Activated CD8-positive, alpha-beta T cell treated with anti-CD3 and anti-CD28 coated beads, Interleukin-2, amount 10 ng/mL, durations not matched to agents 7 days and 5 days (primary cell): ENCODE data around the gene SLC16A11. TPM values are rescaled to one million over a fixed set of nuclear protein-coding genes. Genes with fewer than 3 reads are reported as not detected.

ENCODE experiments used
- ATAC-seq: fragments of 150-1000 bp; cut with Tn5 transposase; one replicate; pipeline ENCODE4 v1.10.0; 2021; ENCODE audit warnings: moderate library complexity
- CTCF ChIA-PET: fragments of 350-600 bp; sonication (Branson Sonifier 250); formaldehyde crosslinking; loops from one replicate; lab custom pipeline; 2021; ENCODE audit warnings: antibody characterized with exemption; lab: Charles Lee
- POLR2A ChIA-PET: fragments of 350-600 bp; sonication (Branson Sonifier 250); formaldehyde crosslinking; loops from one replicate; lab custom pipeline; 2021; ENCODE audit warnings: antibody characterized with exemption; lab: Charles Lee
- DNase-seq: peaks from one replicate; pipeline ENCODE4 v3.0.0-alpha.2; 2020
- H3K27ac Mint-ChIP-seq: one replicate; pipeline ENCODE4 v1.8.0; 2021; ENCODE audit warnings: mild to moderate bottlenecking, mixed read lengths
- H3K27me3 Mint-ChIP-seq: one replicate; pipeline ENCODE4 v1.8.0; 2021; ENCODE audit warnings: low read depth, mixed read lengths
- H3K36me3 Mint-ChIP-seq: one replicate; pipeline ENCODE4 v1.8.0; 2021; ENCODE audit warnings: low read depth, mixed read lengths
- H3K4me1 Mint-ChIP-seq: one replicate; pipeline ENCODE4 v1.8.0; 2021; ENCODE audit warnings: low read depth, mixed read lengths
- H3K4me3 Mint-ChIP-seq: one replicate; pipeline ENCODE4 v1.8.0; 2021; ENCODE audit warnings: mild to moderate bottlenecking, mixed read lengths
- H3K9me3 Mint-ChIP-seq: one replicate; pipeline ENCODE4 v1.8.0; 2022; ENCODE audit warnings: mixed read lengths; ENCODE audit not compliant: insufficient read depth
- total RNA-seq, 2 experiments: library from RNA; stranded (reverse); gene quantifications; one replicate each; pipeline ENCODE4 v1.2.3, GENCODE V29; 2021

The SLC16A11 gene
- total RNA-seq, 2 experiments from 2014 or later: 0.34 to 0.39 TPM

DNA sequence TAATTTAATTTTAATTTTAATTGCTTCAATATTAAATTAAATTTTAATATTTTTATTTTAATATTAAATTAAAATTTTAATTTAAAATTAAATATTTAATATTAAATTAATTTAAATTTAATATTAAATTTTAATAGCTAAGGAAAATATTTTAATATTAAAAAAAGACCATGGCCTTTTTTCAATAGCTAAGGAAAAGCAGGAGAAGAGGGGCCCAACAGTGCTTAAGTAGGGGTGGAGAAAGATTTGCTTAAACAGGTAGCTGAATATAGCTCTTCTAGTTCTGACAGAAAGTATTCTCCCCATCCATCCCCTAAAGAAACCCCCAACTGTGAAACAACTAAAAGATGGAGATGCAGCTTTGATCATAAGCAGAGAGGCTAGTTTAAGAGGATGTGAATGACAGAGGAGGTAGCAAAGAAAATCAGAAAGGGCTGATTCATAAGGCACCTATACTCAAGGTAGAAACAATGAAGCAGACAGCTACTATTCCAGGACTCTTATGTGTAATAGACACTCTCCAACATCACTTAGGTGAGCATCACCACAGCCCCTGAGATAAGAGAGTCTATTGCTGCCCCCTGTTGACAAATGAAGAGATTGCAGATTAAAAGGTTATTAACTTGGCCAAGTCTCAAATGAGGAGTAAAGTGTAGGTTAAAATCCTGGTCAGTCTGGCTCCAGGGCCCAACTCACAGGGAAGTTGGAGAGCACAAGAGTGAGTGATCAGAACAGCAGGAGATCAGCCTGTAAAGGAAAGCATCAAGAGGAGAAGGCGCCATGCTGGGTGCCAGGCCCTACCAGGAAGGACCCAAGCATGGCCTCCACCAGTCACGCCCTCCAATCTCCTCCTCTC, 39.3 kb downstream of the SLC16A11 start:
- no peak overlapping the region for H3K4me3 Mint-ChIP-seq
- DNase-seq (peak; percentile 70), ATAC-seq (peak; percentile 96)
- ChIA-PET CTCF (interaction anchor here (0.5 to 10.7 kb wide), 52 partner anchors 8 to 363 kb away, joined by 3 to 206 read pairs (median 5); partner anchors contain the start of genes ALOX12, ASGR1, BCL6B and RNASEK), POLR2A (interaction anchor here (0.9 kb wide), 1 partner anchor 9 kb away, joined by 3 read pairs; no protein-coding TSS in a partner anchor)
- peak overlapping the region; percentile 47 for H3K27ac Mint-ChIP-seq
- H3K36me3 Mint-ChIP-seq: peaks cover 42% of the 10 kb centered on the region
- H3K9me3 Mint-ChIP-seq: no peaks in the 10 kb centered on the region
- H3K27me3 Mint-ChIP-seq: no peaks in the 10 kb centered on the region
- peaks cover 24% of the 10 kb centered on the region for H3K4me1 Mint-ChIP-seq

DNA sequence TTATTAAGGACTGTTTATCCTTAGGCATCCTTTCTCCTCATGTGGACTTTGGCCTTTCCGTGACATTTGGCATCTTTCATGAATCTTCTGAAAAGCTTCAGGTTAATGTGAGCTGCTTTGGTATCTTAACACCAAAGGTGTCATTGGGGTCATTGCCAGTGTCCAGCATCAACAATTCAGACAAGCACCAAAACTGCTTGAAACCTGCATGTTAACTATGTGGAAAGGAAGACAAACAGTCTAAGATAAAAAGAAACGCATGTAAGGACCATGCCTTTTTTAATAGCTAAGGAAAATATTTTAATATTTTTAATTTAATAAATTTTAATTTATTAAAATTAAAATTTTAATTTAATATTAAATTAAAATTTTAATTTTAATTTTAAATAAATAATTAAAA, 40.1 kb downstream of the SLC16A11 start:
- no peak overlapping the region for H3K27ac Mint-ChIP-seq
- DNase-seq: no peak
- CTCF ChIA-PET: interaction anchor here (0.8 to 10.7 kb wide), 24 partner anchors 9 to 362 kb away, joined by 3 to 206 read pairs (median 6); partner anchors contain the start of genes ASGR1, BCL6B, RNASEK and SLC16A13
- no peaks in the 10 kb centered on the region for H3K9me3 Mint-ChIP-seq
- POLR2A ChIA-PET: interaction anchor here (0.9 to 1.6 kb wide), 2 partner anchors 9 to 10 kb away, joined by 3 to 5 read pairs; partner anchors contain the start of gene RNASEK
- peaks cover 43% of the 10 kb centered on the region for H3K36me3 Mint-ChIP-seq
- H3K4me3 Mint-ChIP-seq: no peak overlapping the region
- no peak for ATAC-seq
- no peaks in the 10 kb centered on the region for H3K27me3 Mint-ChIP-seq
- H3K4me1 Mint-ChIP-seq: peaks cover 16% of the 10 kb centered on the region

DNA sequence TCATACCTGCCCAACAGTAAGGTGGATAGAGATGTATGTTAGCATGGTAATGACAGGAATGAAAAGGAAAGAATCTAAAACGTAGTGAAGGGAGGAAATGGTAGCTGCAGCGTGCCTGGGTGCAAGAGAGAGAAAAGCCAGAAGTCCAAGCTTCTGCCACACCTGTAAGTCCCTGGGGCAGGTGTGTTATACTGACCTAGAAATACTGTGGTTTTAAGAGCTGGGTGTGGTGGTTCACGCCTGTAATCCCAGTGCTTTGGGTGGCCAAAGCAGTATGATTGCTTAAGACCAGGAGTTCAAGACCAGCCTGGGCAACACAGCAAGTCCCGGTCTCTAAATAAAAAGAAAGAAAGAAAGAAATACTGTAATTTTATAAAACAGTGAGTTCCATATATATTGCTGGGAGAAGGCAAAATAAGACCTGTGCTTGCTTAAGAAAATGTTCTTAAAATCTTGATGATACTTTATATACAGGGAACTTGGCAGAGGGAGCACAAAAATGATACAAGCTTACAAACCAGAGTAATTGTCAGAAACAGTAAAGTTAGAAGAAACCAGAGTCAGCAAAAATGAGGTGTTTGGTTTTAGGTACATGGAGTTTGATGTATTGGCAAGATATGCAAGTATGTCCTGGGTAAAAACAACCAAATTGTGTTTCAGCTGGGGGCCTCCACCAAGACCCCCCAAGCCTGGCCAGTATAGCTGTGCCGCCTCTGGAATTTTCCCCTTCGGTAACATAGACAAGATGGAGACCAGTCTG, 41.4 kb downstream of the SLC16A11 start:
- no peak for ATAC-seq
- H3K4me3 Mint-ChIP-seq: no peak overlapping the region
- no peaks in the 10 kb centered on the region for H3K27me3 Mint-ChIP-seq
- H3K36me3 Mint-ChIP-seq: peaks cover 47% of the 10 kb centered on the region
- CTCF ChIA-PET: interaction anchor here (1.1 to 10.7 kb wide), 11 partner anchors 9 to 252 kb away, joined by 4 to 206 read pairs (median 27); partner anchors contain the start of genes ASGR1 and BCL6B
- DNase-seq: no peak
- POLR2A ChIA-PET: interaction anchor here (0.6 to 1.6 kb wide), 2 partner anchors 10 to 1210 kb away, joined by 3 to 5 read pairs; partner anchors contain the start of gene RNASEK
- no peak overlapping the region for H3K27ac Mint-ChIP-seq
- no peaks in the 10 kb centered on the region for H3K9me3 Mint-ChIP-seq
- peaks cover 13% of the 10 kb centered on the region for H3K4me1 Mint-ChIP-seq

DNA sequence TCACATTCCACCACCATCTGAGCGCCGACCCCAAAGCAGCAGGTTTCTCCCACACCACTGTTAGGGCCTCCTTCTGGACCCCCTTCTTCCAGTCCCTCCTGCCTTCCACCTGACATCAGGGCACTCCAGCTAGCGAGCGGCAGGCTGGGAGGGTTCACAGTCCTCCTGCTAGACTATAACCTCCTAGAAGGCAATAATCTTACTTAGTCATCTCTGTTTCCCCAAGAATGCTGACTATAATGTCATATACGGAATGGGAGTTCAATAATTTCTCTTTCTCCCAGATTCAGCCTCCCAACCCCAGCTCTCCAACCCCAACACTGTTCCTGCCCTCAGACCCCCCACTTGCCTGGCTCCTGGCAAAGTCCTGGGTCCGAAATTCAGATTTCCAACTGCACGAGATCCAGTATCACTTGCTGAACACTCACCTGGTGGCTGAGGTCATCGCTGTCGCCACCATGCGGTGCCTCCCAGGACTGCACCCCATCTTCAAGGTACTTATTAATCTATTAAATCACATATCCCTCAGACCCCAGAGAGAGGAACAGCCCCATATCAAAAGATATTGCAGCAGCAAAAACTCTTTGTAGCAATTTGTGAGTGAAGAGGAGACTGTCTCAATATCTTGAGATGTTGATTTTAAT, 42.5 kb downstream of the SLC16A11 start:
- no peak for ATAC-seq
- peaks cover 48% of the 10 kb centered on the region for H3K36me3 Mint-ChIP-seq
- CTCF ChIA-PET: interaction anchor here (1.2 to 10.7 kb wide), 4 partner anchors 74 to 101 kb away, joined by 4 to 206 read pairs (median 86); no protein-coding TSS in a partner anchor

DNA sequence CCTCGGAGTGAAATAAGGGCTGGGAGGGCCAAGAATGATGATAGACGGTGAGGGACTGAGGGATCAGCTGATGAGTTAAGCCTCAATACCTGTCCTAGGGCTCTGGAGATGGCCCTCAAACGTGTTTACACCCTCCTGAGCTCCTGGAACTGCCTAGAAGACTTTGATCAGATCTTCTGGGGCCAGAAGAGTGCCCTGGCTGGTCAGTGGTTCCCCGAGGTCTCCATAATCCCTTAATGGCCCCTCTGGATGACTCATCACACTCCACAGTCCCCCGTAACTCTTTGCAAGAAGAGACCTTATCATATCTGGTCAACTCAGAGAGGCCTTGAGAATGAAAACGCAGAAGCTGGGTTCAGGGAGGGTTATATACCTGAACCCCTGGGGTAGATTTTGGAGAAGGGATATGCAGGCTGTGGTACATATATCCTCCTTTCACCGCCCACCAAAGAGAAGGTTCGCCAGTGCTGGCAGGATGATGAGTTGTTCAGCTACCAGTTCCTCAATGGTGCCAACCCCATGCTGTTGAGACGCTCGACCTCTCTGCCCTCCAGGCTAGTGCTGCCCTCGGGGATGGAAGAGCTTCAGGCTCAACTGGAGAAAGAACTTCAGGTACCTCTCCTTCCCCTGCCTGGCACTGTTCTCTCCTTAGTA, 44.9 kb downstream of the SLC16A11 start:
- H3K27me3 Mint-ChIP-seq: no peaks in the 10 kb centered on the region
- H3K4me3 Mint-ChIP-seq: no peak overlapping the region
- DNase-seq (no peak), ATAC-seq (no peak)
- CTCF ChIA-PET: interaction anchor here (2.4 to 10.7 kb wide), 2 partner anchors 85 to 88 kb away, joined by 17 to 206 read pairs; no protein-coding TSS in a partner anchor
- no peaks in the 10 kb centered on the region for H3K4me1 Mint-ChIP-seq
- POLR2A ChIA-PET: no interaction called here
- no peaks in the 10 kb centered on the region for H3K9me3 Mint-ChIP-seq
- peaks cover 50% of the 10 kb centered on the region for H3K36me3 Mint-ChIP-seq
- no peak overlapping the region for H3K27ac Mint-ChIP-seq

More for the DNA sequence above, 42.5 kb downstream of the SLC16A11 start:
- no peak overlapping the region for H3K27ac Mint-ChIP-seq
- H3K27me3 Mint-ChIP-seq: no peaks in the 10 kb centered on the region
- H3K4me1 Mint-ChIP-seq: peaks cover 8% of the 10 kb centered on the region
- peak; percentile 50 for DNase-seq
- POLR2A ChIA-PET: no interaction called here
- no peaks in the 10 kb centered on the region for H3K9me3 Mint-ChIP-seq
- H3K4me3 Mint-ChIP-seq: no peak overlapping the region

DNA sequence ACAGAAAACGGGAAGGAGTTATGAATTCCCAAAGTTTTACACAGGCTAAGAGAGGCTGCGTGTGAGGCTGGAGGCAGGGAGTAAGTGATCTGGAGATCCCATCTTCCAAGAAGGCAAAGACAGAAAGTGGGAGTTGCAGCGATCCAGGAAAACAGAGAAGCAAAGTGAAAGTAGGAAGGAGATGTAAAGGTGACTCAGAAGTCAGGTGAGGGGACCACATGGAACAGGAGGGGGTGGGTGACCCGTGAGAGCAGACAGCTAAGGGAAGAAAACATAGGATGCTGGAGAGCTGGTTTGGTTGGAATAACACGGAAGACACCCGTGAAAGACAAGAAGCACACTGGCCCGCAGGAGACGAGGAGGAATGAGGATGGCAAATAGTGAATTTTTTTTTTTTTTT, 46.7 kb downstream of the SLC16A11 start:
- H3K9me3 Mint-ChIP-seq: no peaks in the 10 kb centered on the region
- ATAC-seq (no peak), DNase-seq (no peak)
- H3K4me1 Mint-ChIP-seq: no peaks in the 10 kb centered on the region
- no peak overlapping the region for H3K4me3 Mint-ChIP-seq
- peaks cover 40% of the 10 kb centered on the region for H3K36me3 Mint-ChIP-seq
- ChIA-PET CTCF (no interaction called here), POLR2A (no interaction called here)
- H3K27ac Mint-ChIP-seq: no peak overlapping the region
- H3K27me3 Mint-ChIP-seq: no peaks in the 10 kb centered on the region

DNA sequence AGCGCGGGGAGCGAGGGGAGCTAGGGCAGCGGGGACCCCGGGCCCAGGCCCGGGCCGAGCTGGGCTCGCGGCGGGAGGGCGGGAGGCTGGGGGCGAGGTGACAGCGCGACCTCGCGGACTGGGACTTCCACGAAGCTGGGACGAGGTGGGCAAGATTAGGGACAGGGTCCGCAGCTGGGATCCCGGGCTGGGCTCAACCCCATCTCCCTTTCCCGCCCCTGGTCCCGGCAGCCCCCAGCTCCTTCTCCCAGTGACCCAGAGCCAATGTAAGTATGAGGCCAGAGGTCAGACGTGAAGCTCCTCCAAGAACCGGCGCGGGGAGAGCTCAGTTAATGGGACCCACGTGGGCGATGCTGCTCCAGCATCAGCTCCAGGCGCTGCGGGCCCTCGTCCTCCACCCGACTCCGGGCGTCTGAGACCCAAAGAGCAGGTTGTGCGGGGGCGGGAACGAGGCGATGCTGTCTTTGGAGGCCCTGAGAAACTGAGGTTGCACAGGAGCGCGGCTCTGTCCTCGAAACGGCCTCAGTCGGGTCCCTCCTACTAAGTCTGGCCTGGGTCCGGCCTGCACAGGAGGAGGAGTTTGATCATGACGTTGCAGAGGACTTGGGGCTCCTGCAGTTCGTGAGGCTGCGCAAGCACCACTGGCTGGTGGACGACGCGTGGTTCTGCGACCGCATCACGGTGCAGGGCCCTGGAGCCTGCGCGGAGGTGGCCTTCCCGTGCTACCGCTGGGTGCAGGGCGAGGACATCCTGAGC, 47.5 kb downstream of the SLC16A11 start:
- H3K4me3 Mint-ChIP-seq: no peak overlapping the region
- POLR2A ChIA-PET: no interaction called here
- H3K9me3 Mint-ChIP-seq: no peaks in the 10 kb centered on the region
- H3K27ac Mint-ChIP-seq: no peak overlapping the region
- no peaks in the 10 kb centered on the region for H3K4me1 Mint-ChIP-seq
- peaks cover 35% of the 10 kb centered on the region for H3K36me3 Mint-ChIP-seq
- CTCF ChIA-PET: interaction anchor here (0.9 to 2.0 kb wide), 3 partner anchors 8 to 86 kb away, joined by 3 to 7 read pairs (median 4); no protein-coding TSS in a partner anchor
- no peaks in the 10 kb centered on the region for H3K27me3 Mint-ChIP-seq
- no peak for DNase-seq
- ATAC-seq: no peak

DNA sequence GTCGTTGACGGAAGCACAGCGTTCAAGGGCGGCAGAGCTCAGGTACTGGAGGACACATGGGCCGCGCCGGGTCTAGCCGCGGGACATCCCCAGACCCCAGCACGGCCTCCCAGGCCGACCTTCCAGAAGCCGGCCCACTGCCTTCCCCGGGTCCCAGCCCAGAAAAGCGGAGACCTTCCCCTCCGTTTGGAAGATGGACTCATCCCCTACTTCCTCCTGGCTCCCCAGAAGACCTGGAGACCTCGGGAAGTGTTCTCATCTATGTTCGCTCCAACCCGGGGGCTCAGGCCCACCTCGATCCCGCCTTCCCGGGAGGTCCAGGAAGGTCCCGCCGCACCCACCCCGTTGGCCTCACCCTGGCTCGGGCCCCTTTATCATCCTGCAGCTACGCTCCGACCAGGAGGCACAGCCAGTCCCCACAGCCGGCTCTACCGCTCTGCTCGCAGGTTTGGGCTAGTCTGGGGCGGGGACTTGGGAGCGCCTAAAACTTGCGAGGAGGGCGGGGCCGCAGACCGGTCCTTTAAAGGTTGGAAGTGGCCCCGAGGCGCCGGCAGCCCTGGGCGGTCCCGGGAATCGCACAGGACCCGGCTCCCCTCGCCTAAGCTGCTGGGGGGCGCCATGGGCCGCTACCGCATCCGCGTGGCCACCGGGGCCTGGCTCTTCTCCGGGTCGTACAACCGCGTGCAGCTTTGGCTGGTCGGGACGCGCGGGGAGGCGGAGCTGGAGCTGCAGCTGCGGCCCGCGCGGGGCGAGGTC, 48.2 kb downstream of the SLC16A11 start, which contains the start of gene ALOX12:
ALOX12 (plus strand) TSS at position 550 of the 756 bp plus-strand sequence; CDS start at position 619, 69 bp downstream.
- H3K9me3 Mint-ChIP-seq: no peaks in the 10 kb centered on the region
- ATAC-seq (no peak), DNase-seq (no peak)
- H3K4me3 Mint-ChIP-seq: no peak within 1 kb of the TSS
- peaks cover 32% of the 10 kb centered on the region for H3K36me3 Mint-ChIP-seq
- POLR2A ChIA-PET: no interaction called here
- CTCF ChIA-PET: interaction anchor here (0.9 to 2.0 kb wide), 3 partner anchors 9 to 85 kb away, joined by 3 to 7 read pairs (median 4); no protein-coding TSS in a partner anchor
- H3K27me3 Mint-ChIP-seq: no peaks in the 10 kb centered on the region
- H3K27ac Mint-ChIP-seq: no peak within 1 kb of the TSS
- H3K4me1 Mint-ChIP-seq: no peaks in the 10 kb centered on the region

DNA sequence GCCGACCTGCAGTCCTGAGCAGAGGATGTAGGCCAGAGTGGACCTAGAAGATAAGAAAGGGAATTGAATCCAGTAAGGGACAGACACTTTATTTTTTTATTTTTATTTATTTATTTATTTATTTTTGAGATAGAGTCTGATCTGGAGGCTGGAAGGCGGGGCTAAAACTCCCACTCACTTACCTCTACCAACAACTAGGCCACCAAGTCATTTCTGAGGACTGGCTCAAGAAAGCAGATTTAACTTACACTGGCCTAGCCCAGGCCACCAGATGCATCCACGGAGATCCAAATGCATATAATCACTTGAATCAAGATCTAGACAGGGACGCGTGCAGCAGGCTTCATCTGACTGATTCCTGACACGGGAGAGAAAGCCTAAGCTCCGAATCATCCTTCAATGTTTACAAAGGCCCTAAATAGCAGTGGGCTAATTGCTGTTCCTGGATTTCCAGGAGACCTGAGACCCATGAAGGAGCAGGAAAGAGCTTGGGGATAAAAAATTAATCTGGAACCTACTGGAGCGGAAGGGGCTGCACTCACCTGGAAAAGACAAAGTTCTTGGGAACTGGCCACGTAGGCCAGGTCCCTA, 49.1 kb downstream of the SLC16A11 start:
- DNase-seq: no peak
- Mint-ChIP-seq H3K9me3 (no peaks in the 10 kb centered on the region), H3K4me1 (no peaks in the 10 kb centered on the region), H3K27ac (no peak overlapping the region), H3K36me3 (peaks cover 26% of the 10 kb centered on the region), H3K27me3 (no peaks in the 10 kb centered on the region), H3K4me3 (no peak overlapping the region)
- no peak for ATAC-seq
- CTCF ChIA-PET: interaction anchor here (2.0 to 2.2 kb wide), 2 partner anchors 10 to 84 kb away, joined by 7 to 12 read pairs; no protein-coding TSS in a partner anchor
- POLR2A ChIA-PET: no interaction called here
